ENCODE results near the gene PAWR. TPM values are rescaled to one million over a fixed set of nuclear protein-coding genes. Genes with fewer than 3 reads are reported as not detected.

Gene PAWR
- total RNA-seq, 4 donors from 2014 or later = 44.3 to 67.3 (median 48.5) TPM

DNA sequence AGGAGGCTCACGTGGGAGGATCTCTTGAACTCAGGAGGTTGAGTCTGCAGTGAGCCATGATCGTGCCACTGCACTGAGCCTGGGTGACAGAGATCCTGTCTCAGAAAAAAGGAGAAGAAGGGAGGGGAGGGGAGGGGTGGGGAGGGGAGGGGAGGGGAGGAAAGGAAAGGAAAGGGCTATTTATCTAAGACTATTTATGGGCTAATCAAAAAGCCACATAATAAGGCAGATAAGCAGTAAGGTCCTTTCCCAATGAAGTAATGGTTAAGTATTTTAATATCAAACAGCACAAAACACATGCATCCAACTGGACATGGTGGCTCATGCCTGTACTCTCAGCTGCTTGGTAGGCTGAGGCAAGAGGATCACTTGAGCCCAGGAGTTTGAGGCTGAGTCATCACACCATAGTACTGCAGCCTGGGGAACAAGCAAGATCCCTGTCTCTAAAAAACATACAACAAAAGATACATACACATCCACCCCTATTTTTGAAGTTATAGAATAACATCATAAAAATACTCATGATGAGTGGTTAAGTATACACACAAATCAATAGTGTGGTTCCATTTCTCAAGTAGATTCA lies 9.7 kb downstream of the PAWR start:
- Histone ChIP-seq H3K36me3 (no peaks in the 10 kb centered on the region), H3K4me1 (peaks cover 5 to 87% (median 10%) of the 10 kb centered on the region in 3 donors), H3K27ac (no peak overlapping the region), H3K27me3 (no peaks in the 10 kb centered on the region), H3K9me3 (no peaks in the 10 kb centered on the region), H3K4me3 (no peak overlapping the region)
- 93 to 96% methylated on average over 2 of the region's 2 CpGs for WGBS, 2 donors
- TF ChIP-seq, protein P1, sequence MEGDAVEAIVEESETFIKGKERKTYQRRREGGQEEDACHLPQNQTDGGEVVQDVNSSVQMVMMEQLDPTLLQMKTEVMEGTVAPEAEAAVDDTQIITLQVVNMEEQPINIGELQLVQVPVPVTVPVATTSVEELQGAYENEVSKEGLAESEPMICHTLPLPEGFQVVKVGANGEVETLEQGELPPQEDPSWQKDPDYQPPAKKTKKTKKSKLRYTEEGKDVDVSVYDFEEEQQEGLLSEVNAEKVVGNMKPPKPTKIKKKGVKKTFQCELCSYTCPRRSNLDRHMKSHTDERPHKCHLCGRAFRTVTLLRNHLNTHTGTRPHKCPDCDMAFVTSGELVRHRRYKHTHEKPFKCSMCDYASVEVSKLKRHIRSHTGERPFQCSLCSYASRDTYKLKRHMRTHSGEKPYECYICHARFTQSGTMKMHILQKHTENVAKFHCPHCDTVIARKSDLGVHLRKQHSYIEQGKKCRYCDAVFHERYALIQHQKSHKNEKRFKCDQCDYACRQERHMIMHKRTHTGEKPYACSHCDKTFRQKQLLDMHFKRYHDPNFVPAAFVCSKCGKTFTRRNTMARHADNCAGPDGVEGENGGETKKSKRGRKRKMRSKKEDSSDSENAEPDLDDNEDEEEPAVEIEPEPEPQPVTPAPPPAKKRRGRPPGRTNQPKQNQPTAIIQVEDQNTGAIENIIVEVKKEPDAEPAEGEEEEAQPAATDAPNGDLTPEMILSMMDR (IDR thresholded peaks at IDR 0.05) = no peak
- no peak for TF ChIP-seq POLR2A (IDR thresholded peaks at IDR 0.05)
- no peak for DNase-seq
- intact Hi-C loops (cut with DNase I) = no loop called here

DNA sequence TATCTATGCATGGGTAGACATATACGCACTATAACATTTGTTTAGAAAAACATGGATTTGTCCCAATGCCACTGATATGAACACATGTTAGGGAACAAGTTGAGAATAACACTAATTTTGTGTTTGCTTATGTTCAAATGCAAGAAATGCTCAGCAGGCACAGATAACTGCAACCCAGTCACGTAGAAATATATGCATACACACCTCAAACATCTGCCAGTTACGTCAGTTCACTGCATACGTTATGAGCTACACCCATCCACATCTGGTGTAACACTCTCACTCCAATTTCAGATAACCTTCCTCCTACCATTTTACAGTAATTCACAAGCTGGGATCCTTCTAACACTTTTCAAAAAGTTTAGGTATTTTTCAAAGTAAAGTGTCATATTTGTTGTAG lies 10.7 kb downstream of the PAWR start:
- no peaks in the 10 kb centered on the region for H3K9me3 ChIP-seq
- intact Hi-C loops (cut with DNase I) = no loop called here
- no peak overlapping the region for H3K27ac ChIP-seq
- H3K27me3 ChIP-seq = no peaks in the 10 kb centered on the region
- H3K4me3 ChIP-seq = no peak overlapping the region
- TF ChIP-seq, protein P1 (IDR thresholded peaks at IDR 0.05) = no peak
- TF ChIP-seq POLR2A (IDR thresholded peaks at IDR 0.05) = no peak
- WGBS, 2 donors = 76 to 92% methylated on average over 4 of the region's 4 CpGs
- peaks cover 5 to 80% (median 10%) of the 10 kb centered on the region in 3 donors for H3K4me1 ChIP-seq
- no peaks in the 10 kb centered on the region for H3K36me3 ChIP-seq
- no peak for DNase-seq

DNA sequence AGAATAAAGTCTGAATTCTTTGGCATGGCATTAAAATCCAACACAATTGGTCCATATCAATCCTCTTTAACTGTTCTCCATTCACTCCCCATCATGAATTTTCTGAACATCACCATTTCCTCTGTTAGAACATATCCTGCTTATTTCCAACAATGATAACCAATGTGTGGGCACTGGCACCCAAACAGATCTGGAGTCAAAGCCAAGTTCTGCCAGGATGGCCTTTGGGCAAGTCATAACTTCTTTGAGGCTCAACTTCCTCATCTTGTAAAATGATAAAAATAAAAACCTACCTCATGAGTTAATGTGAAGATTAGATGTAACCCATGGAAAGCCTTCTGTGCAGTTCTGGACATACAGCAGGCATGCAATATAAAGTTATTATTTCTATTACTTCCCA lies 12.5 kb downstream of the PAWR start:
- no peak overlapping the region for H3K27ac ChIP-seq
- H3K4me3 ChIP-seq = no peak overlapping the region
- no peaks in the 10 kb centered on the region for H3K9me3 ChIP-seq
- DNase-seq = no peak
- H3K36me3 ChIP-seq = no peaks in the 10 kb centered on the region
- H3K27me3 ChIP-seq = no peaks in the 10 kb centered on the region
- peaks cover 5 to 80% (median 7%) of the 10 kb centered on the region in 3 donors for H3K4me1 ChIP-seq
- no peak for TF ChIP-seq POLR2A (IDR thresholded peaks at IDR 0.05)
- TF ChIP-seq, protein P1 (IDR thresholded peaks at IDR 0.05) = no peak
- intact Hi-C loops (cut with DNase I) = no loop called here

DNA sequence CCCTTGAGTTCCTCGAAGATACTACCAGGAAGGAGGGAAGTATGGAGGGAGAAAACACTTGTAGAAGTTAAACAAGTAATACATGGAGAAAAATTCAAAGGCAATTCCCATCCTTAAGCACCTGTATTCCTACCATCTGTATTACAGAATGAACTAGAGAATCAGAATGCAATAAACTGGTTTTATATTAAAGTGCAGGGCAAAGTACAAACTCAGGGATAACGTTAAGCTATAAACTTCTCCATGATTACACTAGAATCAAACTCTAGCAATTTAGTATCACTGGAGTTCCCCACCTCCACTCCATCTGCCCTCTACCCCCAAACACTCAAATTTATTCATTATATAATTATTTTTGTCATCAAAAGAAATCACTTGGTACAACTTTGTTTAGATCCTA lies 13.1 kb downstream of the PAWR start:
- H3K27me3 ChIP-seq = no peaks in the 10 kb centered on the region
- 78 to 84% methylated on average over 2 of the region's 2 CpGs for WGBS, 2 donors
- intact Hi-C loops (cut with DNase I) = no loop called here
- H3K36me3 ChIP-seq = no peaks in the 10 kb centered on the region
- TF ChIP-seq, protein P1 (IDR thresholded peaks at IDR 0.05) = no peak
- TF ChIP-seq POLR2A (IDR thresholded peaks at IDR 0.05) = no peak
- DNase-seq = no peak
- H3K27ac ChIP-seq = no peak overlapping the region
- no peaks in the 10 kb centered on the region for H3K9me3 ChIP-seq
- no peak overlapping the region for H3K4me3 ChIP-seq
- peaks cover 5 to 76% (median 7%) of the 10 kb centered on the region in 3 donors for H3K4me1 ChIP-seq

DNA sequence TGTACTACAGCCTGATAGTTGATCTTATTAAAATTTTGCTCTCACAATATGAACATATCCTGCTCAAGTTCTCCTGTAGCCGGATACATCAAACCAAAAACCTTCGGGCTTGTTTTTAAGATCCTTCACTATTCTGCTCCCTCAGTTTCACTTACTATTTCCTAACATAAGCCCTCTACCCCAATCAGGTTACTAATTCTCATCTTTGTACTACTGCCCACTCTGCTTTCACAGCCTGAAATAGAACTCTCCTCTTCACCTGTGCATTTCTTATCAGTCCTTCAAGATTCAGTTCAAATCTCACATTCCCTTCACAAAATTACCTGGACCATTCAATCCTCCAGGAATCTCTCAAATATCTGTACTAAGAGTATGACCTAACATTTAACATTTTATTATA lies 14.2 kb downstream of the PAWR start:
- 83% methylated on average over 2 of the region's 2 CpGs for WGBS, 2 donors
- intact Hi-C loops (cut with DNase I) = no loop called here
- TF ChIP-seq POLR2A (IDR thresholded peaks at IDR 0.05) = no peak
- TF ChIP-seq, protein P1 (IDR thresholded peaks at IDR 0.05) = no peak
- no peak overlapping the region for H3K4me3 ChIP-seq
- no peak for DNase-seq
- no peak overlapping the region for H3K27ac ChIP-seq
- no peaks in the 10 kb centered on the region for H3K27me3 ChIP-seq
- H3K4me1 ChIP-seq = peaks cover 5 to 65% (median 7%) of the 10 kb centered on the region in 3 donors
- H3K9me3 ChIP-seq = no peaks in the 10 kb centered on the region
- H3K36me3 ChIP-seq = no peaks in the 10 kb centered on the region
